Fibroblast of villous mesenchyme (primary cell): Measurements from ENCODE around the gene PUM2. TPM values are rescaled to one million over a fixed set of nuclear protein-coding genes. Genes with fewer than 3 reads are reported as not detected.
A peak's percentile ranks its signal among the peaks of the same experiment; 100 is the strongest.

Experiments used
- DNase-seq: peaks from one replicate; pipeline ENCODE4 v3.0.0-alpha.2; 2010; ENCODE audit warnings: low read depth
- H3K4me3 ChIP-seq: 2 replicates; pipeline ENCODE4 v1.5.1; 2011; ENCODE audit warnings: low read depth, mild to moderate bottlenecking, low read length
- total RNA-seq: library from RNA; depleted of rRNA; stranded (reverse); fragments of >200 nt; gene quantifications from 2 replicates; pipeline ENCODE4 v1.2.3, GENCODE V29; 2012
- TF ChIP-seq, protein P1 (sequence below): IDR thresholded peaks from 2 replicates; pipeline ENCODE4 v1.5.1; 2012; ENCODE audit warnings: low read depth, mild to moderate bottlenecking, low read length; ENCODE audit not compliant: insufficient read depth

PUM2 gene
- total RNA-seq, 1 donor: 56.1 TPM

GRCh38 chr2:20352581-20353216, 2.1 kb upstream of the PUM2 start:
- TF ChIP-seq, protein P1, sequence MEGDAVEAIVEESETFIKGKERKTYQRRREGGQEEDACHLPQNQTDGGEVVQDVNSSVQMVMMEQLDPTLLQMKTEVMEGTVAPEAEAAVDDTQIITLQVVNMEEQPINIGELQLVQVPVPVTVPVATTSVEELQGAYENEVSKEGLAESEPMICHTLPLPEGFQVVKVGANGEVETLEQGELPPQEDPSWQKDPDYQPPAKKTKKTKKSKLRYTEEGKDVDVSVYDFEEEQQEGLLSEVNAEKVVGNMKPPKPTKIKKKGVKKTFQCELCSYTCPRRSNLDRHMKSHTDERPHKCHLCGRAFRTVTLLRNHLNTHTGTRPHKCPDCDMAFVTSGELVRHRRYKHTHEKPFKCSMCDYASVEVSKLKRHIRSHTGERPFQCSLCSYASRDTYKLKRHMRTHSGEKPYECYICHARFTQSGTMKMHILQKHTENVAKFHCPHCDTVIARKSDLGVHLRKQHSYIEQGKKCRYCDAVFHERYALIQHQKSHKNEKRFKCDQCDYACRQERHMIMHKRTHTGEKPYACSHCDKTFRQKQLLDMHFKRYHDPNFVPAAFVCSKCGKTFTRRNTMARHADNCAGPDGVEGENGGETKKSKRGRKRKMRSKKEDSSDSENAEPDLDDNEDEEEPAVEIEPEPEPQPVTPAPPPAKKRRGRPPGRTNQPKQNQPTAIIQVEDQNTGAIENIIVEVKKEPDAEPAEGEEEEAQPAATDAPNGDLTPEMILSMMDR: no peak
- DNase-seq: no peak
- H3K4me3 ChIP-seq: no peak overlapping the region

- DNase-seq: no peak
- H3K4me3 ChIP-seq: no peak overlapping the region
- TF ChIP-seq, protein P1: no peak
These were observed 1.6 kb upstream of the PUM2 start for GRCh38 chr2:20352230-20352578.

DNA sequence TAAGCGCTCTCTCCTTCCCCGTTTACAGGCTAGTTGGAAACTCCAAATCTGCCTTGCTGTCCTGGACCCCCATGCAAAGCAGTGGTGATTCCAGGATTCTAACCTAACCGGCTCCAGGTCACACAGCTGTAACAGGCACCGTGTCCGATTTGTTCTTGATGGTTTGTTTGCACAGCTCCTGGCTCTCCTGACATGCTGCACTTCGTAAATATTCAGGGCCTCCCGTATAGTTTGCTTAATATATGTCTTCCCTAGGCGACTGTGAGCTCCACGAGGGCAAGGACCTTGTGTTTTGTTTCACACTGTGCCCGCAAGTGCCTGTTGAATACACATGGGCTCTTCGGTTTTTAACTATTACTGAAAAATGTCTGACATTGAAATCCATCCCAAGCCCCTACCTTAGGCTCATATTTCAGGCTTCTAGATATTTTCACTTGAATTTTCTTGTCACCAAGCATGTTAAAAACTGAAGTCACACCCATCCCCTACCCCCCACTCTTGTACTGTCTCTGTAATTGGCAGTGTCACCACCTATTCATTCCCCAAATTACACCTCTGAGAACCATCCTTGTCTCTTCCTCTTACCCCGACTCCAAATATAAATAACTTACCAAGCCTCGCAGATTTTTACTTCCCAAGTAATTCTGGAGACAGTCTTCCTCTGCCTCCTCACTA, 1.0 kb upstream of the PUM2 start:
- TF ChIP-seq, protein P1: no peak
- DNase-seq: no peak
- peak overlapping the region; percentile 65 for H3K4me3 ChIP-seq

- no peak for DNase-seq
- TF ChIP-seq, protein P1: no peak
- H3K4me3 ChIP-seq: peak overlapping the region; percentile 93
These were observed 467 bp downstream of the PUM2 start for GRCh38 chr2:20350041-20350712.

DNA sequence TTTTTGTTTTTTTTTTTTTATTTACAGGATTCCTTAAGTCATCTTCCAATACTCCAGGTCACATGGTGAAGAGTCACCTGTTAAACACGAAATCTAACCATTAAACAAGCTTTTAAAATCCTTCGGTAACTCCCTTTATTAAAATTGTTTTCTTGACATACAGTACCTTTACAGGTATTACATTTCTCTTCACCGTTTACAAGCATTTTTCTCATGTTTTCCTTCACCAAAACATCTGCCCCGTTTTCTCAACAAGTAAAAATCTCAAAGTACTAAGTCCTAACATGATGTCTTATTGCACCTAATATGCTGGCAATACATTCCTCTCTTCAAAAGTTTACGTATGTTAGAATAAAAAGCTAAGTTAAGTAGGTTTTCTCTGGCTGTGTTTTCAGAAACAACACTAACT, 1.1 kb downstream of the PUM2 start:
- TF ChIP-seq, protein P1: no peak
- peak overlapping the region; percentile 93 for H3K4me3 ChIP-seq
- peak; percentile 26 for DNase-seq

DNA sequence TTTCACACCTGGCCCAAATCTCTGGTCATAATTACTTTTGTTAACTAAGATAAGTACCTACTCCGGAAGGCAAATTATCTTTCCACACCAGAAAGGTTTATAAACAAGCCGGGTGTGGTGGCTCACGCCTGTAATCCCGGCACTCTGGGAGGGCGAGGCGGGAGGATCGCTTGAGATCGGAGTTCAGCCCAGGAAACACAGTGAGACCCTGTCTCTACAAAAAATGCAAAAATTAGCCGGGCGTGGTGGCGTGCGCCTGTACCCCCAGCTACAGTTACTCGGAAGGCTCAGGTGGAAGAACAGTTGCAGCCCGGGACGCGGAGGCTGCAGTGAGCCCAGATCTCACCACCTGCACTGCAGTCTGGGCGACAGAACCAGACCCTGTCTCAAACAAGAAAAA, 2.1 kb downstream of the PUM2 start:
- DNase-seq: no peak
- H3K4me3 ChIP-seq: peak overlapping the region; percentile 93
- TF ChIP-seq, protein P1: no peak
